Measurements from ENCODE around the gene WDR73.

GRCh38 chr15:84702961-84703482 is 48.9 kb upstream of the WDR73 start:
- no peak for TF ChIP-seq CTCF (IDR thresholded peaks at IDR 0.05)
- TF ChIP-seq POLR2A (IDR thresholded peaks at IDR 0.05) = no peak

All from Peyer's patch (tissue), 4 donors.